Body of pancreas (tissue), 4 donors: ENCODE results near the gene SLC25A13. TPM values are rescaled to one million over a fixed set of nuclear protein-coding genes. Genes with fewer than 3 reads are reported as not detected.

ENCODE experiments used
- ATAC-seq: fragments of 150-250 bp; one replicate; pipeline ENCODE4 v1.9.1; 2016
- DNase-seq, 4 donors: peaks; one replicate each; pipeline ENCODE4 v3.0.0-alpha.2; 2019
- H3K27ac ChIP-seq, 4 donors: fragments of 200-600 bp; sonication (generic); 1 replicate in 3 of 4; 2 replicates in 1 of 4; pipeline versions ENCODE4 v1.5.1 to v1.6.1; 2016 to 2019; ENCODE audit warnings: mild to moderate bottlenecking in 1 of 4, mixed read lengths in 1 of 4, moderate library complexity in 1 of 4
- H3K27me3 ChIP-seq, 2 donors: fragments of 200-600 bp; sonication (generic); one replicate each; pipeline ENCODE4 v1.6.0; 2016; ENCODE audit warnings: mild to moderate bottlenecking in 1 of 2
- H3K36me3 ChIP-seq, 2 donors: fragments of 200-600 bp; sonication (generic); replicated peaks in 1 of 2; 2 replicates each; pipeline ENCODE4 v1.5.1; 2016; ENCODE audit warnings: low read depth in 2 of 2; ENCODE audit not compliant: insufficient read depth in 1 of 2
- H3K4me1 ChIP-seq: fragments of 200-600 bp; sonication (generic); one replicate; pipeline ENCODE4 v1.6.0; 2016
- H3K4me3 ChIP-seq, 2 donors: fragments of 200-600 bp; sonication (generic); 1 replicate in 1 of 2; 2 replicates in 1 of 2; pipeline ENCODE4 v1.5.1; 2016 to 2019
- H3K9me3 ChIP-seq, 3 donors: fragments of 200-600 bp; sonication (generic); 1 replicate in 2 of 3; 2 replicates in 1 of 3; pipeline ENCODE4 v1.5.1; 2016
- CTCF ChIP-seq, 7 experiments: fragments of 450-650 bp in 4 of 7; fragments of 200-600 bp in 3 of 7; sonication (generic) in 3 of 7; IDR thresholded peaks; one replicate each; pipeline ENCODE4 v1.5.1; 2016 to 2019; ENCODE audit warnings: antibody characterized with exemption in 7 of 7
- POLR2A ChIP-seq, 3 donors: fragments of 450-650 bp; IDR thresholded peaks; one replicate each; pipeline ENCODE4 v1.6.1; 2016; ENCODE audit warnings: antibody characterized with exemption in 3 of 3, mild to moderate bottlenecking in 2 of 3
- WGBS, 2 donors: methylation state at CpG; one replicate each; pipeline ENCODE4 v1.1.5; 2017; 5-methylcytosine and 5-hydroxymethylcytosine counted together
- intact Hi-C: fragments of 100-400 bp; cut with DNase I; formaldehyde crosslinking; loops from one replicate; pipeline ENCODE4 v1.15.1; 2023
- total RNA-seq, 2 donors: library from RNA; depleted of rRNA; stranded (reverse); fragments of >200 nt; gene quantifications; one replicate each; pipeline ENCODE4 v1.1.0, GENCODE V29; 2016

Gene SLC25A13
- total RNA-seq, 2 donors from 2014 or later, result 9.6 to 20.1 TPM

- DNase-seq, result no peak
- Histone ChIP-seq H3K27ac (no peak overlapping the region), H3K4me1 (no peaks in the 10 kb centered on the region), H3K9me3 (no peaks in the 10 kb centered on the region), H3K36me3 (no peaks in the 10 kb centered on the region), H3K4me3 (no peak overlapping the region), H3K27me3 (no peaks in the 10 kb centered on the region)
- no peak for ATAC-seq
- intact Hi-C loops, result no loop called here
- TF ChIP-seq CTCF (IDR thresholded peaks at IDR 0.05), result no peak
- TF ChIP-seq POLR2A (IDR thresholded peaks at IDR 0.05), result no peak
Measured at GRCh38 chr7:96104984-96105383, 216.9 kb downstream of the SLC25A13 start.

GRCh38 chr7:96102096-96102811 is 219.6 kb downstream of the SLC25A13 start:
- intact Hi-C loops, result no loop called here
- no peak for ATAC-seq
- H3K27me3 ChIP-seq, result no peaks in the 10 kb centered on the region
- no peak overlapping the region for H3K27ac ChIP-seq
- H3K36me3 ChIP-seq, result no peaks in the 10 kb centered on the region
- TF ChIP-seq POLR2A (IDR thresholded peaks at IDR 0.05) (no peak), CTCF (IDR thresholded peaks at IDR 0.05) (no peak)
- DNase-seq, result no peak
- H3K4me3 ChIP-seq, result no peak overlapping the region
- H3K4me1 ChIP-seq, result no peaks in the 10 kb centered on the region
- no peaks in the 10 kb centered on the region for H3K9me3 ChIP-seq

- no peak overlapping the region for H3K4me3 ChIP-seq
- H3K27ac ChIP-seq, result no peak overlapping the region
- intact Hi-C loops, result no loop called here
- no peaks in the 10 kb centered on the region for H3K9me3 ChIP-seq
- 84 to 86% methylated on average over 1 of the region's 1 CpG for WGBS, 2 donors
- H3K36me3 ChIP-seq, result no peaks in the 10 kb centered on the region
- H3K27me3 ChIP-seq, result no peaks in the 10 kb centered on the region
- ATAC-seq (no peak), DNase-seq (no peak)
- no peaks in the 10 kb centered on the region for H3K4me1 ChIP-seq
- TF ChIP-seq POLR2A (IDR thresholded peaks at IDR 0.05), result no peak
- TF ChIP-seq CTCF (IDR thresholded peaks at IDR 0.05), result no peak
Measured at GRCh38 chr7:96100737-96101136, 221.2 kb downstream of the SLC25A13 start.

GRCh38 chr7:96097835-96098234 is 224.1 kb downstream of the SLC25A13 start:
- Histone ChIP-seq H3K36me3 (no peaks in the 10 kb centered on the region), H3K27me3 (no peaks in the 10 kb centered on the region), H3K9me3 (no peaks in the 10 kb centered on the region), H3K4me3 (no peak overlapping the region), H3K4me1 (no peaks in the 10 kb centered on the region), H3K27ac (no peak overlapping the region)
- DNase-seq, result no peak
- 71 to 74% methylated on average over 2 of the region's 2 CpGs for WGBS, 2 donors
- intact Hi-C loops, result no loop called here
- no peak for ATAC-seq
- TF ChIP-seq POLR2A (IDR thresholded peaks at IDR 0.05) (no peak), CTCF (IDR thresholded peaks at IDR 0.05) (no peak)

GRCh38 chr7:96093435-96093834 is 228.5 kb downstream of the SLC25A13 start:
- no peak for ATAC-seq
- 67 to 82% methylated on average over 1 of the region's 1 CpG for WGBS, 2 donors

More at GRCh38 chr7:96093435-96093834, 228.5 kb downstream of the SLC25A13 start:
- intact Hi-C loops, result no loop called here
- TF ChIP-seq POLR2A (IDR thresholded peaks at IDR 0.05), result no peak
- no peak for TF ChIP-seq CTCF (IDR thresholded peaks at IDR 0.05)
- Histone ChIP-seq H3K27me3 (no peaks in the 10 kb centered on the region), H3K4me3 (no peak overlapping the region), H3K27ac (no peak overlapping the region), H3K9me3 (no peaks in the 10 kb centered on the region), H3K36me3 (no peaks in the 10 kb centered on the region), H3K4me1 (no peaks in the 10 kb centered on the region)
- DNase-seq, result no peak
